ENCODE results near the gene ETNK2.
"Not testable (repeated sequence)": the region's sequence is repeated elsewhere in the genome, so short reads cannot be mapped to it uniquely, and the experiment has no call there.

Gene ETNK2

DNA sequence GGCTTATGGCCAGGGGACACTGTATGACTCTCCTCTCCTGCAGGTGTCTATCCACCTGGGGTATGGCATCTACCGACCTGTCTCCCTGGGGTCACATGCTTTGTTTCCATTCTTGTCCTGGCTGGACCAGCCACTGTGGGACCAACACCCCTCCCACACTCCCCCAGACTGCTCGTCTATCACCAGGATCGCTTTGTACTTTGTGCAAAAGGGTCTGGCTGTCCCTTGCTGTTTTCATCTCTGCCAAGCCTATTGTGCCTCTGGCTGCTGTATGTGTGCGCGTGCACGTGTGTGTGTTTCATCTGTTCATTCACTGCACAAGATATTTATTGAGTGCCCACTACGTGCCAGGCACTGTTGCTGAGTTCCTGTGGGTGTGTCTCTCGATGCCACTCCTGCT, 25.5 kb downstream of the ETNK2 start:
- no peak for DNase-seq (ENCODE audit: low read depth in 2 of 2)

DNA sequence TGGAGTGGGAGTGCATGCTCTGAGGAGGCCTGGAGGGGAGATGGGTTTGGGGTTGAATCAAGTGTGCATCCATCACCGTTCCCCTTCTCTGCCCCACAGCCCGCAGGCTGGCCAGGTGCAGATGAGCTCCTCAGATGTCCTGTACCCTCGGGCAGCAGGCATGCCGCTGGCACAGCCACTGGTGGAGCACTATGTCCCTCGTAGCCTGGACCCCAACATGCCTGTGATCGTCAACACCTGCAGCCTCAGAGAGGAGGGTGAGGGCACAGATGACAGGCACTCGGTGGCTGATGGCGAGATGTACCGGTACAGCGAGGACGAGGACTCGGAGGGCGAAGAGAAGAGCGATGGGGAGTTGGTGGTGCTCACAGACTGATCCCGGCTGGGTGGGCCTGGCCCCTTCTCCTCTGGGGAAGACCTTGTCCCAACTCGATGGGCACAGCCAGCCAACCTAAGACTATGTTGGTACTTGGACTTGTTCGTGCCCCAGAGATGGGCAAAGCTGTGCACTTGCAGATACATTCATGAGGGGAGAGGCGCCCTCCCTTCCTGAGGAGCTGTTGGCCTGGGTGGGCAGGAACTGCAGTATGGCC, 26.0 kb downstream of the ETNK2 start:
- DNase-seq (ENCODE audit: low read depth in 2 of 2) = no peak

DNA sequence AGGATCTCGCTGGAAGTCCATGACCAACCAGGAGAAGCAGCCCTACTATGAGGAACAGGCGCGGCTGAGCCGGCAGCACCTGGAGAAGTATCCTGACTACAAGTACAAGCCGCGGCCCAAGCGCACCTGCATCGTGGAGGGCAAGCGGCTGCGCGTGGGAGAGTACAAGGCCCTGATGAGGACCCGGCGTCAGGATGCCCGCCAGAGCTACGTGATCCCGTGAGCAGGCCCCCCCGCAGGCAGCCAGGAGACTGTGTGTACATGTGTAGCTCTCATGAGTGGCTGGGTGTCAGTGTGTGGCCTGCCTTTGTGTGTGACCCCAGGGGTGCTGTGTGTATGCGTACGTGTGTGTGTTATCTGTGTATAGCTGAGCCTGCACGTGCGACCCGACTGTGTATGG, 27.2 kb downstream of the ETNK2 start:
- DNase-seq (ENCODE audit: low read depth in 2 of 2) = no peak

DNA sequence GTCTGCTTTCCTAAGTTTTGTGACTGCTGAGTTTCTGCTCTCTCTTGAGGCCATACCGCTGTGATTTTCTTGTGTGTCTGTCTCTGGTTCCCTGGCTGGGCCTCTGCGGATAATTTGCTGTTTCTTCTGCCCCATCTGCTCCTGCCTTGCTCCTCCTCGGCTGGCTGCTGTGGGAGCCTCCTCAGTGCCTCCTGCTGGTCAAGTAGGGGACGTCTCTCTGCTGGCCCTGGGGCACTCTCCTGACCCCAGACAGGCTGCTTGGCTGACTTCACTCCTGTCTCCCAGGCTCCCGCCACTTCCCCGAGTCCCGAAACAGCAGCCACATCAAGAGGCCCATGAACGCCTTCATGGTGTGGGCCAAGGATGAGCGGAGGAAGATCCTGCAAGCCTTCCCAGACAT, 28.5 kb downstream of the ETNK2 start:
- no peak for DNase-seq (ENCODE audit: low read depth in 2 of 2)

DNA sequence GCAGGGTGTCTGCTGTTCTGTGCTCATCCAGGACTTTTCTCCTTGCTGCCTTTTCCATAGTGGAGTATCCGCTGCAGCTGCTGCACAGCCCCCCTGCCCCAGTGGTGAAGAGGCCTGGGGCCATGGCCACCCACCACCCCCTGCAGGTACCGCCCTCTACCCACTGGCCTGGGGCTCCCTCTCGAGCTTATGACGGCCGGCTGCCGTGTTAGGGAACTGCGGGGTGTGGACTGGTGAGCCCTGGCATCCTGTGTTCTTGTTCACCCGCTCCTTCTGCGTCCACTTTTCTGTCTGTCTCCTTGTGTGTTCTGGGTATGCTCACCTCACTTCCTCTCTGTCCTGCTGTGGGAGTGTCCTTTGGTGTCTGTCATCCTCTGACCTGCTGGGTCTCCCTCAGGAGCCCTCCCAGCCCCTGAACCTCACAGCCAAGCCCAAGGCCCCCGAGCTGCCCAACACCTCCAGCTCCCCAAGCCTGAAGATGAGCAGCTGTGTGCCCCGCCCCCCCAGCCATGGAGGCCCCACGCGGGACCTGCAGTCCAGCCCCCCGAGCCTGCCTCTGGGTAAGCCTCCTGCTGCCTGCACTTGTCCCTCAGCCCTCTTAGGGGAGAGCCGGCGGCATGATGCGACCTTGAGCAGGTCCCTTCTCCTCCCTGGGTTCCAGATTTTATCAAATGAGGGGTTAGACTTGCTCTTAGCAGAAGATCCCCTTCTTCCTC, 29.8 kb downstream of the ETNK2 start:
- no peak for DNase-seq (ENCODE audit: low read depth in 2 of 2)

GRCh38 chr1:204116539-204116938, 35.3 kb downstream of the ETNK2 start:
- DNase-seq (ENCODE audit: low read depth in 2 of 2) = no peak

- no peak for DNase-seq (ENCODE audit: low read depth in 2 of 2)
These were observed 36.7 kb downstream of the ETNK2 start for GRCh38 chr1:204115116-204115515.

DNA sequence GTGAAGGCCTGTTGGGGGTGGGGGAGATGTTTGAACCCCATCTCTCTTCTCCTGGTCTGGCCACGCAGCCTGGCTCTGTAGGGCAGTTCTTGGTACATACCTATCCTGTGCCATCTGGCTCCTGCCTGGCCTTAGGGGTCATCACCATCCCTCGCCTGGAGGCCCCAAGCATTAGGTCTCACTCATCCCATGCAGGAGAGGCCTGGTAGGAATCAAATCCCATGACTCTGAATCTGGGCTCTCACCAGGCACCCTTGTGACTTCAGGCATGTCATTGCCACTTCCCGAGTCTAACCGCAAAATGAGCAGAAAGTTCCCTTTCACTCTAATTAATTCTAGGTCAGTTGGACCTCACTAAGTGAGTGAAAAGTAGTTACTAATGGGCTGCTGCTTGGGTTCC, 37.2 kb downstream of the ETNK2 start:
- no peak for DNase-seq (ENCODE audit: low read depth in 2 of 2)

DNA sequence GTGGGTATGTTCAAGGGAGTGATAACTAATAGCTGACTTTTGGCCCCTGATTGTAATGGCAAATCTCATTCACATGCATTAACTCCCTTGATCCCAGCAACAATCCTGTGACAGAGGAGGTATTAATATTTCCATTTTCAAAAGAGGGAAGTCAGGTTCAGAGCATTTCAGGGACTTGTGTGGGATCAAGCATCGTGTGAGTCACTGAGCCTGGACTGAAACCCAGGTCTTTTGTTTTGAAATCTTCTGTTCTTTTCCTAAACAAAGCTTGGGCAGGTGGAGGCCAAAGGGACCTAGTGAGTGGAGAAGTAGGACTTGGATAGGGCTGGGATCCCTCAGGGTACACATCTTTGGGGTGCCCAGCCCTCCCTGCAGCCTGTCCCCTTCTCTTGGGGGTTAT, 37.9 kb downstream of the ETNK2 start:
- DNase-seq (ENCODE audit: low read depth in 2 of 2) = no peak

GRCh38 chr1:204112876-204113730, 38.7 kb downstream of the ETNK2 start:
- no peak for DNase-seq (ENCODE audit: low read depth in 2 of 2)

DNA sequence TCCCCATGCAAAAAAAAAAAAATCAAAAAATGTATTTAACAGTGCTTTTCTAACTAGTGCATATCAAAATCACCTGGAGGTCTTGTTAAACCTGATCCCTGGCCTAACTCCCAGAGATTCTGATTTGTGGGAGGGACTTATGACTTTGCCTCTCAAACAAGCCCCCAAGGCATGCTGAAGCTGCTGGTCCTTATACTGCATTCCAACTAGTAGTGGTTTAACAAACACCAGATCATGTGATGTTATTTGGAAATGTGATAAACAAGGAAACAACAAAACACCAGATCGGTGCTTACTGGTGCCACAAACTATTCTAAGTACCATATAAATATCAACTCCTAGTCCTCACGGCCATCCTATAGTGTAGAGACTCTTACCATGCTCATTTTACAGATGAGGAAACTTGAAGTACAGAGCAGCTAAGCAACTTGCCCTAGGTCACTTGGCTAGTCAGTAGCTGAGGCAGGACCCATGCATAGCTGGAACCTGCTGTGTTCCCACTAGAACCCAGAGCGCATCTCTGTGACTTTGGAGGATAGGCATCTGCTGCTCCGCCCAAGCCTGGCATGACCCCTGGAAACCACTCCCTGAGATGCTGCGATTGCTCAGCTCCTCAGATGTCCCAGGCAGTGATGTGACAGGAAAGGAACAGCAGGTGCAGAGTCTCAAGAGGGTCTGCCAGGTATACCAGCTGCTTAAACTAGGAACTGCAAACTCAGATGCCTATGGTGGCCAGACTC, 40.8 kb downstream of the ETNK2 start:
- DNase-seq (ENCODE audit: low read depth in 2 of 2) = no peak

- no peak for DNase-seq (ENCODE audit: low read depth in 2 of 2)
These were observed 43.3 kb downstream of the ETNK2 start for GRCh38 chr1:204108312-204109141.

GRCh38 chr1:204107892-204108291, 44.0 kb downstream of the ETNK2 start:
- no peak for DNase-seq (ENCODE audit: low read depth in 2 of 2)

GRCh38 chr1:204106825-204107224, 45.0 kb downstream of the ETNK2 start:
- DNase-seq (ENCODE audit: low read depth in 2 of 2) = no peak

DNA sequence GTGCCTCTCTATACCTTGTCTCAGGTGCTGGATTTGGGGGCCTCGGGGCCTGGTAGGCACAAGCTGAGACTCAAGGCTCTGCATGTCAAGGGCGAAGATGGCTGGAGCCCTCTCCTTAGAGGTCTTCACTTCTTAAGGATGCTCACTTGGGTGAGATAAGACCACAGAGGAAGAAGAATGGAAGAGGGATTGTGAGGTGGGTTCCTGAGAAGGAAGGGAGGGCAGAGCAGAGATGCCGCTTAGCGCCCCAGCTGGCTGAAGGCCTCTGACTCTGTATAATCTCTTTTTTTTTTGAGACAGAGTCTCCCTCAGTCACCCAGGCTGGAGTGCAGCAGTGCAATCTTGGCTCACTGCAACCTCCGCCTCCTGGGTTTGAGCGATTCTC, 46.7 kb downstream of the ETNK2 start:
- no peak for DNase-seq (ENCODE audit: low read depth in 2 of 2)

DNA sequence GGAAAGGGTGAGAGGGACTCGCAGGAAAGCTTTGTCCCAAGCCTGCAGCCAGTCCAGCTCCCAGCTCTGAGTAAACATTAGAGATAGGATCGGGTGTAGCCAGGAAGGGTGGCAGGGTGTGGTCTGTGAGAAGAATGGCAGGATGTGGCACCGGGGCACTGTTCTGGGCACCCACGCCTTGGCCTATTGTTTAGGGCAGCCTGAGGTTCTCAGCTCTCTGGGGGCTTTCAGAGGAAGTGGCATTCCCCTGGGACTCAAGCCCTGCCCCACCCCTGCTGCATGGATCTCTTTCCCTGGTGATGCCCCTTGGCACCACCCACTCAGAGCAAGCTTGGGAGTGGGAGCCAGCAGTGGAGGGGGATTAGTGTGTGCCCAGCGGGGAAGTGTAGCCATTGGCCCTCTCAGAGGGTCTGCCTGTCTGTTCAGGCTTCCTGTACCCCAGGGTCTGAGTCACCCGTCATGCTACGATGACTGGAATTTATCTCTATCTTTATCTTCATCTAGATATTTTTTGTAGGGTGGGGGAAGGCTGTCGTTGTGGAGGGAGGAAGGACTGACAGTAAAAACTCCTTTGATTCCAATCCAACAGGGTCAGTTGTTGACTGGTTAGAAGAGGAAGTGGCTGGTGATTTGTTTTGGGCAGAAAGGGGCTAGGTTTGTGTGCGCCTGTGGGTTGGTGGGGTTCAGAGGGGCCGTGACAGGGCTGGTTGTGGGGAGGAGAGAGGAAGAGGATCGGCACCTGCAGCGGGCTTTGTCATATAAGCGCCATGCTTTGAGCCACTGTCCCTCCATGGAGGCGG, 47.3 kb downstream of the ETNK2 start:
- no peak for DNase-seq (ENCODE audit: low read depth in 2 of 2)

GRCh38 chr1:204103431-204103741, 48.5 kb downstream of the ETNK2 start:
- no peak for DNase-seq (ENCODE audit: low read depth in 2 of 2)

DNA sequence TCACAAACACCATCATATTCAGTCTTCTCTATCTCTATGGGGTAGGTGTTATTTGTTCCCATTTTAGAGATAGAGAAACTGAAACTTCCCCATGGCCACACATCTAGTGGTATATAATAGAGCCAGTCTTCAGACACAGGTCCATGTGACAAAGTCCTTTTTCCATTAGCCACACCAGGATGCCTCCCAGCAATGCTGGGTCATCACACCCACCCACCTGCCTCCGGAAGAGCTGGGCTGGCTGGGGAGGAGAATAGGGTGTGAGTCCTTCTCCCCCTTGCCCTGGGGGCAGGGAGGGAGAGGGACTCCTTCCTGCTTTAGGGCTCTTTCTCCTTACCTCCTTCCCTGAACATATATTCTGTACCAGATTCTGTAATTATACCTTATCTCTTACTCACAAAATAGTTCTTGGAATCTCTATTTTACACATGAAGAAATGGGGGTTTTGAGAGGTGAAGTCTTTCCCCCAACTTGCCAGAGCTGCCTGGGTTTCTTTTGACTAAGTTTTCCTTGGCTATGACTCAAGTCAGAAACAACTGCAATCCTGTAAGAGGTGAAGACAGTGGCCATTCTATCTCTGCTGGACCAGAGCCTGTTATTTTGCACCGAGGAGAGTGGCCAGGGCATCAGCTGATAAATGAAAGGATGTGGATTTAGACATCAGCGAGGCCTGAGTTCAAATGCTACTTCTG, 49.0 kb downstream of the ETNK2 start:
- no peak for DNase-seq (ENCODE audit: low read depth in 2 of 2)

DNA sequence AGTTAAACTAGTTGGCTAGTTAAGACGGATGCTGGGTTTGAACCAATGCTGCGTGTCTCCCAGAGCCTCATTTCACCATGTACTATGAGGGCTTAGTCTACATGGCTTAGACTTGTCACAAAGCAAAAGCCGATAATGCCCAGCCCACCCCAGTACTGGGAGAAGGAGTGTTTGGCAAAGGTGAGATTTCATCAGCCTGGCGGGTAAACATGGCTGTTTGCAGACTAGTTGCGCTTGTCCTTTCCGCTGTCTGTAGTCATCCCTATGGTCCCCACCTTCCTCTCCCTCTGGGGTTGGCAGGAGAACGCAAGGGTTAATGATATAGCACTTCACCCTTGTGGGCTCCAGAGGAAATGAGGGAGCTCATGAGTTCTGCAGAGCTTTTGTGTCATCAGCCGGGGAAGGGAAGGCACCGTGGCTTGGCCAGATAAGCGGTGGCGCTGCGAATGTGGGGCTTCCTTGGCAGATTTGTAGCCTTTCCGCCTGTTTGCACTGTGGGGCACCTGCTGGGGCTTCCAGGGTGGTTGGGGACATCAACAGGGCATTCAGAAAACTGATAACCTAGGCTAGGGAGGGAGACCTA, 49.7 kb downstream of the ETNK2 start:
- DNase-seq (ENCODE audit: low read depth in 2 of 2) = no peak

DNA sequence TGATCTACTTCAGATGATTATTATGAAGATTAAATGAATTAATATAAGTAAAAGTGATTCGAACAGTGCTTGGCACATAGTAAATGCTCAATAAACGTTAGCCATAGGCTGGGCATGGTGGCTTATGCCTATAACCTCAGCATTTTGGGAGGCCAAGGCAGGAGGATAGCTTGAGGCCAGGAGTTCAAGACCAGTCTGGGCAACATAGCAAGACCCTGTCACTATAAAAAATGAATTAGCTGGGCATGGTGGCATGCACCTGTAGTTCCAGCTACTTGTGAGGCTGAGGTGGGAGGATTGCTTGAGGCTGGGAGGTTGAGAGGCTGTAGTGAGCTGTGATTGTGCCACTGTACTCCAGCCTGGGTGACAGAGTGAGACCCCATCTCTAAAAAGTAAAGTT, 52.1 kb downstream of the ETNK2 start:
- not testable (repeated sequence) for DNase-seq (ENCODE audit: low read depth in 2 of 2)

Measured in activated CD4-positive, alpha-beta T cell treated with anti-CD3 and anti-CD28 coated beads for 24 hours (primary cell).